ENCODE results near the gene TMPRSS9.
"Not testable (repeated sequence)": the region's sequence is repeated elsewhere in the genome, so short reads cannot be mapped to it uniquely, and the experiment has no call there.

The TMPRSS9 gene

DNA sequence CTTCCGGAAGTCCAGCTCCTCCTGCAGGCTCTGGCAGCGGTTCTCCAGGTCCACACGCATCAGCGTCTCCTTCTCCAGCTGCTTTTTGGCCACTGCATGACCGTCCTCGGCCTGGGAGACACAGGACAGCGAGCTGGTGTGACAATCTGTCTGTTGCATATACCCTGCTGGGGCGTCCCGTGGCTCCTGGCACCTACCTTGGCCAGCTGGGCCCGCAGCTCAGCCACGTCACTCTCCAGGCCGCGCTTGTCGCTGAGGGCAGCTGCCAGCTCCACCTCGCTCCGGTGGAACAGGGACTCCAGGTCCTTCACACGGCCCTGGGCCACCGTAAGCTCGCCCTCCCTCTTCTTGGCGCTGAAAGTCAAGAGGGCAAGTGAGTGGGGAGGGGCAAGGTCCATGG is 78.1 kb downstream of the TMPRSS9 start:
- DNase-seq (ENCODE audit: low read depth in 2 of 2): no peak

DNA sequence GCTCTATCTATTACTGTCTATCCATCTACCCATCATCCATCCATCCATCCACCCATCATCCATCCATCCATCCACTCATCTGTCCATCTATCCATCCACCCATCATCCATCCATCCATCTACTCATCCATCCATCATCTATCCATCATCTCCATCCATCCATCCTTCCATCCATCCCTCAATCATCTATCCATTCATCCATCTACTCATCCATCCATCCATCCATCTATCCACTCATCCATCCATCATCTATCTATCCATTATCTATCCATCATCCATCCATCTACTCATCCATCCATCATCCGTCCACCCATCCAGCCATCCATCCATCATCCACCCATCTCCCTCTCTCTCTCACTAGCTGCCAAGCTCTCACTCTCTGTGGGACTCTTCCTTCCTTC is 80.5 kb downstream of the TMPRSS9 start:
- DNase-seq (ENCODE audit: low read depth in 2 of 2): no peak

- no peak for DNase-seq (ENCODE audit: low read depth in 2 of 2)
These were observed 81.2 kb downstream of the TMPRSS9 start for GRCh38 chr19:2441096-2441752.

DNA sequence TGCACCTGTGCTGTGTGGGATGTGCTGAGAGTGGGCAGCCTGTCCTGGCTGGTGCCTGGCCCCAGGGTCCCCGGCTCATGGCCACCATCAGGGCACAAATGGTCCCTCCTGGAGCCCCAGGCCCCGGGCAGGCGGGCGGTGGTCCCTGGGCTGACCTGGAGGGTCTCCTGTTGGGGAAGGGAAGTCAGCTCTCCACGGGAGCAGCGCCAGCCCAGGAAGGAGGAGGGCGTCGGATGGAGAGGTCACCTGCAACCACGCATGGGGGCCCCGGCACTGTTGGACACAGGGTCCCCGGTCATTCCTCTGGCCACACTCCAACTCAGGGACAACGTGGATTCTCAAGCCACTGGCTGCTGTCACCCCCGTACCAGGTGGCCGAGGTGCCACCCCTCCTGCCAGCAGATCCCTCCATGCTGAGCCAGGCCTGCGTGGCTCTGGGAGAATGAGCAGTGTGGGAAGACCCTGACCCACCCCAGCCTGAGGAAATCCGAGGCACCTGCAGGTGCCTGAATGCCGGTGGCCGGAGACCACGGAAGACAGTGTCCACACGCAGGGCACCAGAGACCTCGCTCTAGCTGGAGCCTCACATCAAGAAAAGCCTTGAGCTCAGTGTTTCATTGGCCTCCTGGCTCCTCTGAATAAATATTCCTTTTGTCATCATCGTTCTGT is 83.2 kb downstream of the TMPRSS9 start:
- DNase-seq (ENCODE audit: low read depth in 2 of 2): no peak

GRCh38 chr19:2443785-2444182 is 83.7 kb downstream of the TMPRSS9 start:
- no peak for DNase-seq (ENCODE audit: low read depth in 2 of 2)

DNA sequence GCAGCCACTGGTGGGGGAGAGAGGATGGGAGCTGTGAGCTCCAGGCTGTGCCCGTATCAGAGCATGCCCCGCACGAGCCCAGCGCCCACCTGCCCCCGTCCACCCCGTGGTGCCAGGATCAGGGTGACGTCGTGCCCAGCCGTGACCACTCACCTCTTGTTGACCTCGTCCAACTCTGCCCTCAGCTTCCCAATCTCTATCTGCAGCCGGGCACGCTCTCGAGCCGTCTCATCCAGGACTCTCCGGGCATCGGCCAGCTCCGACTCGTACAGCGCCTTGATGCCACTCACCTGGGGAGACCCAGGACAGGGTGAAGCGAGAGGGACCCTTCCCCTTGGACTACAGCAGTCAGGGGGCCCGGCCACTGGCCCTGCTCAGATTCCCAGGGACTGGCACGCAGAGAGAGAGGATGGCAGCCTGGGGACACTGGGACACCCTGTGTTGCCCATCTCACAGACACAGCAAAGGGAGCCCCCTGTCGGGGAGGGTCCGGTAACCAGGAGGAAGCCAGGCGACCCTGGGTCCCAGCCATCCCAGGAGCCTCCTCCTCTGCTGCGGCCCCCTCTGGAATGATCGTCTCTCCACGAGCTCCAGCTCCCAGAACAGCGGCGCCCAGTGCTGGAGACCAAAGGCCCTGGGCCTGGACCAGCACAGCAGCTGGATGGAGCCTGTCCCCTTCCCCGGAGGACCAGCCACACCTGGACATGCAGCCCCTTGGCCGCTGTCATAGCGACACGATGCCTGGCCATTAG is 84.4 kb downstream of the TMPRSS9 start:
- DNase-seq (ENCODE audit: low read depth in 2 of 2): no peak

DNA sequence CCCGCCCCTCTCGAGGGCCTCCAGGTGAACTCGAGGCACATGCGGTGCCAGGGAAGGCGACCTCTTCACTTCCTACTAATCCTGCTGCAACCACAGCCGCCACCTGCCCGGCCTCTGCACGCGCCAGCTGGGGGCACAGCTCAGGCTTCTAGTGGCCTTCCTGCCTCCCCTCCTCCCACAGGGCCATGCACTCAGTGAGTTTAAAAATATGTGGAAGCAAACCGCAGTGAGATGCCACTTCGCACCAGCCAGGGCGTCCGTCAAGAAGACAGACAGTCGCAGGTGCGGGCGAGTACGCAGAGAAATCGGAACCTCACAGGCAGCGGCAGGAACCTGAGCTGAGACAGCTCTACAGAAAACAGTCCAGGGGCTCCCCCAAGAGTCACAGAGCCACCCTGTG is 86.3 kb downstream of the TMPRSS9 start:
- no peak for DNase-seq (ENCODE audit: low read depth in 2 of 2)

DNA sequence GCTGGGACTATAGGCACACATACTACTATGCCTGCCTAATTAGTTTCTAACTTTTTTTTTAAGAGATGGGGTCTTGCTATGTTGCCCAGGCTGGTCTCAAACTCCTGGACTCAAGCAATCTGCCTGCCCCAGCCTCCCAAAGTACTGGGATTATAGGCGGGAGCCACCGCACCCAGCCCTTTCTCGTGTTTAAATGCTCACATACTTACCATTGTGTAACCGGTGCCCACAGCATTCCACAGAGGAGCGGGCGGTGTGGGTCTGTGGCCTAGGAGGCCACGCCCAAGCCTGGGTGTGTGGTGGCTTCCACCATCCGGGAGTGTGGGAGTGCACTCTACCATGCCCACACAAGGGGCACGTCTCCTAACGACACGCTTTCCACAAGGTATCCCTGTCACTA is 89.0 kb downstream of the TMPRSS9 start:
- DNase-seq (ENCODE audit: low read depth in 2 of 2): no peak

GRCh38 chr19:2451138-2451537 is 91.1 kb downstream of the TMPRSS9 start:
- DNase-seq (ENCODE audit: low read depth in 2 of 2): no peak

GRCh38 chr19:2451741-2452140 is 91.7 kb downstream of the TMPRSS9 start:
- DNase-seq (ENCODE audit: low read depth in 2 of 2): no peak

DNA sequence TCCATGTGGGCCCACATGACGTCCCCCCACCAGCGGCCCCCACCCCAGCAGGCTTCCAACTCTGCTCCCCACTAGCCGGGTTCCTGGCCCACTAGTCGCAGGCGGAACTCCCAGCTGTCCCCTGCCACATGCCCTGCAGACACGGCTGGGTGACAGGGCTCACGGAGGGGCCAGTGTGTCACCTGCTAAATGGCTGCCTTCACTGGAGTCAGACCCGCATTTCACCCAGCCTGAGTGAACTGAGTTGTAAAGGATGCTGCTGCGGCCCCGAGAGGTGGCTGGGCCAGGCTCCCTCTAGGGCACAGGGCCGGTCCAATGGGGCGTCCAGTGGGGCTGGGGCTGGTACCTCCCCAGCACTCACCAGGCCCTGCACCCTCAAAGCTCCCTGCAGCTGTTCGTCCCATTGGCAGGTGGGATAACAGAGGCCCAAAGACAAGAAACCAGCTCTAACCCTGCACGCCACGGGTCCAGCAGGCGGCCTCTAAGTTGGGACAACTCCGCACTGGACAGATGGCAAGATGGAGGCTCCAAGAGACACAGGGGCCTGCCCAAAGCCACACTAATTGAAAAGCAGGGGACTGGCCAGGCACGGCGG is 93.5 kb downstream of the TMPRSS9 start:
- no peak for DNase-seq (ENCODE audit: low read depth in 2 of 2)

- no peak for DNase-seq (ENCODE audit: low read depth in 2 of 2)
These were observed 94.3 kb downstream of the TMPRSS9 start for GRCh38 chr19:2454199-2454961.

GRCh38 chr19:2454962-2455850 is 95.1 kb downstream of the TMPRSS9 start:
- DNase-seq (ENCODE audit: low read depth in 2 of 2): no peak

DNA sequence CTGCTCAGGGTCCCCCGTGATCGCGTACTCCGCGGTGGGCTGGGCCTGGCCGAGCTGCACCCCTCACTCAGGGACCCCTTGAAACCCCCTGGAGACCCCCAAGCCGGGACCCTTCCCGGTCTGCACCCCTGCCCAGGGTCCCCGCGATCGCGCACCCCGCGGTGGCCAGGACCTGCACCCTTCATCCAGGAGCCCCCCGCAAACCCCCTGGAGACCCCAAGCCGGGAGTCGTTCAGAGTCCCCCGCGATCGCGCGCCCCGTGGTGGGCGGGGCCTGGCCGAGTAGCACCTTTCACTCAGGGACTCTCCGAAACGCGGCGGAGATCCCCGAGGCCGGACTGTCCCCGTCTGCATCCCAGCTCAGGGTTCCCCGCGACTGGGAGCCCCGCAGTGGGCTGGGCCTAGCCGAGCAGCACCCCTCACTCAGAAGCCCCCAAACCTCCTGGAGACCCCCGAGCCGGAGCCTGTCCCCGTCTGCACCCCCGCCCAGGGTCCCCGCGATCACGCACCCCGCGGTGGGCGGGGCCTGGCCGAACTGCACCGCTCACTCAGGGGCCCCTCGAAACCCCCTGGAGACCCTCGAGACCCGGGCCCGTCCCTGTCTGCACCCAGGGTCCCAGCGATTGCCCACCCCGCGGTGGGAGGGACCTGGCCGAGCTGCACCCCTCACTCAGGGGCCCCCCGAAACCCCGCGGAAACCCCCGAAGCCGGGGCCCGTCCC is 95.9 kb downstream of the TMPRSS9 start:
- DNase-seq (ENCODE audit: low read depth in 2 of 2): peak in 1 of 2 donors; percentile 46

DNA sequence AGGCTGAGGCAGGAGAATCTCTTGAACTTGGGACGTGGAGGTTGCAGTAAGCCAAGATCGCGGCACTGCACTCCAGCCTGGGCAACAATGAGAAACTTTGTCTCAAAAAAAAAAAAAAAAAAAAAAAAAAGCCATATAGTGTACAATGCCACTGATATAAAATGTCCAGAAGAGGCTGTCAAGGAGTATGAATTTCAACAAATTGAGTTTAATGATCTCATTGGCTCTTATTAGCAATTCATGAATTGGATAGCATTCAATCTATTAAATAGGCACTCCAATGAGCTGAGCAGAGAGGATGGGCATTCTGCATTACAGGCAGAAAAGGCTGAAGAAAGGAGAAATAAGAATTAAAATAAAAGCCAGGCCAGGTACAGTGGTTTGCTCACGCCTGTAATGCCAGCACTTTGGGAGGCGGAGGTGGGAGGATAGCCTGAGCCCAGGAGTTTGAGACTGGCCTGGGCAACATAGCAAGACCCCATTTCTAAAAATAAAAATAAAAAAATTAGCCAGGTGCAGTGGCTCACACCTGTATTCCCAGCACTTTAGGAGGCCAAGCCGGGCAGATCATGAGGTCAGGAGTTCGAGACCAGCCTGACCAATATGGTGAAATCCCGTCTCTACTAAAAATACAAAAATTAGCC is 97.5 kb downstream of the TMPRSS9 start:
- DNase-seq (ENCODE audit: low read depth in 2 of 2): no peak

GRCh38 chr19:2458054-2458453 is 98.0 kb downstream of the TMPRSS9 start:
- no peak for DNase-seq (ENCODE audit: low read depth in 2 of 2)

DNA sequence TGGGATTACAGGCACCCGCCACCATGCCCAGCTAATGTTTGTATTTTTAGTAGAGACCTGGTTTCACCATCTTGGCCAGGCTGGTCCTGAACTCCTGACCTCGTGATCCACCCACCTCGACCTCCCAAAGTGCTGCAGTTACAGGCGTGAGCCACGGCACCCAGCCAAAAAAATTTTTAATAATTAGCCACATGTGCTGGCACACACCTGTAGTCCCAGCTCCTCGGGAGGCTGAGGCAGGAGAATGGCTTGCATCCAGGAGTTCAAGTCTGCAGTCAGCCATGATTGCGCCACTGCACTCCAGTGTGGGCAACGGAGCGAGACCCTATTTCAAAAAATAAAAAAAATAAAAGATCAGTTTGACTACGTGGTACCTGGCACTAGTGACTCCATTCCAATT is 98.7 kb downstream of the TMPRSS9 start:
- not testable (repeated sequence) for DNase-seq (ENCODE audit: low read depth in 2 of 2)

DNA sequence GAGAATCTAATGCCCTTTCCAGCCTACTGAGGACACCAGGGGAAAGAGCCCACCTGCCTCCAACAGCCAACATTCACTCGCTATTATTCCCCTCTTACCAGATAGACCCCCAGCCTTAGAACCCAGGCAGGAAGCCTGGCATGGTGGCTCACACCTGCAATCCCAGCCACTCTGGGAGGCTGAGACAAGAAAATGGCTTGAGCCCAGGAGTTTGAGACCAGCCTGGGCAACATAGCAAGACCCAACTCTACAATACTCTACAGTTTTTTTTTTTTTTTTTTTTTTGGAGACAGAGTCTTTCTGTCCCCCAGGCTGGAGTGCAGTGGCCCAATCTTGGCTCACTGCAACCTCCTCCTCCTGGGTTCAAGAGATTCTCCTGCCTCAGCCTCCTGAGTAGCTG is 100.2 kb downstream of the TMPRSS9 start:
- DNase-seq (ENCODE audit: low read depth in 2 of 2): no peak

GRCh38 chr19:2461751-2462634 is 101.9 kb downstream of the TMPRSS9 start:
- DNase-seq (ENCODE audit: low read depth in 2 of 2): peak in 1 of 2 donors; percentile 57

Data from stimulated activated CD8-positive, alpha-beta memory T cell treated with anti-CD3 and anti-CD28 coated beads, Interleukin-7, amount 100 ng/mL, for 4 hours (primary cell).